CD14-positive monocyte (primary cell): ENCODE measurements around the gene CDKL5. TPM values are rescaled to one million over a fixed set of nuclear protein-coding genes. Genes with fewer than 3 reads are reported as not detected.

Source experiments
- DNase-seq, 3 donors: peaks; one replicate each; pipeline ENCODE4 v3.0.0-alpha.2; 2011 to 2022
- H2AFZ ChIP-seq: 2 replicates; pipeline ENCODE4 v1.6.0; 2012; ENCODE audit warnings: mild to moderate bottlenecking, low read depth, low read length, inconsistent platforms; ENCODE audit not compliant: insufficient read depth, poor library complexity, severe bottlenecking
- H3K27ac ChIP-seq, 2 donors: 1 replicate in 1 of 2; 2 replicates in 1 of 2; pipeline ENCODE4 v1.5.1; 2012 to 2013; ENCODE audit warnings: low read length in 2 of 2, control low read depth in 1 of 2, inconsistent platforms in 1 of 2, low read depth in 1 of 2, mild to moderate bottlenecking in 1 of 2
- H3K27me3 ChIP-seq, 2 donors: one replicate each; pipeline versions ENCODE4 v1.6.0 to v1.6.1; 2011 to 2013; ENCODE audit warnings: low read length in 2 of 2; ENCODE audit not compliant: control insufficient read depth in 2 of 2, insufficient read depth in 2 of 2
- H3K36me3 ChIP-seq, 2 donors: replicated peaks in 1 of 2; 1 replicate in 1 of 2; 2 replicates in 1 of 2; pipeline versions ENCODE4 v1.5.1 to v1.6.1; 2012 to 2013; ENCODE audit warnings: low read length in 2 of 2, control low read depth in 1 of 2, inconsistent platforms in 1 of 2, mild to moderate bottlenecking in 1 of 2; ENCODE audit not compliant: insufficient read depth in 2 of 2, control insufficient read depth in 1 of 2
- H3K4me1 ChIP-seq, 2 donors: 1 replicate in 1 of 2; 2 replicates in 1 of 2; pipeline versions ENCODE4 v1.5.1 to v1.6.1; 2012 to 2013; ENCODE audit warnings: low read length in 2 of 2, control low read depth in 1 of 2, inconsistent platforms in 1 of 2, mild to moderate bottlenecking in 1 of 2, moderate library complexity in 1 of 2; ENCODE audit not compliant: insufficient read depth in 2 of 2, control insufficient read depth in 1 of 2
- H3K4me2 ChIP-seq: replicated peaks from 2 replicates; pipeline ENCODE3; 2012; ENCODE audit warnings: low read length, moderate library complexity, mild to moderate bottlenecking; ENCODE audit not compliant: poor library complexity, severe bottlenecking; ENCODE audit errors: extremely low read depth
- H3K4me3 ChIP-seq, 3 experiments: fragments of 200-600 bp in 1 of 3; sonication (generic) in 1 of 3; replicated peaks in 1 of 3; 1 replicate in 2 of 3; 2 replicates in 1 of 3; pipeline ENCODE4 v1.5.1; 2011 to 2013; ENCODE audit warnings: low read length in 3 of 3, mild to moderate bottlenecking in 3 of 3, control low read depth in 2 of 3, low read depth in 2 of 3, inconsistent platforms in 1 of 3, moderate library complexity in 1 of 3
- H3K79me2 ChIP-seq: 2 replicates; pipeline ENCODE4 v1.6.0; 2012; ENCODE audit warnings: mild to moderate bottlenecking, control low read depth, inconsistent platforms, low read length, moderate library complexity; ENCODE audit not compliant: insufficient read depth
- H3K9ac ChIP-seq: 2 replicates; pipeline ENCODE4 v1.6.0; 2017; ENCODE audit warnings: low read length, mild to moderate bottlenecking; ENCODE audit not compliant: insufficient read depth, poor library complexity, severe bottlenecking
- H3K9me3 ChIP-seq, 2 donors: replicated peaks in 1 of 2; 1 replicate in 1 of 2; 2 replicates in 1 of 2; pipeline versions ENCODE4 v1.5.1 to v1.6.1; 2012 to 2013; ENCODE audit warnings: low read length in 2 of 2, control low read depth in 1 of 2; ENCODE audit not compliant: control insufficient read depth in 1 of 2, insufficient read depth in 1 of 2
- H4K20me1 ChIP-seq: 2 replicates; pipeline ENCODE4 v1.6.0; 2012; ENCODE audit warnings: mild to moderate bottlenecking, low read length, control low read depth, moderate library complexity; ENCODE audit not compliant: insufficient read depth
- H3K27ac Mint-ChIP-seq, 7 donors: one replicate each; pipeline ENCODE4 v1.8.0; 2020; ENCODE audit warnings: mild to moderate bottlenecking in 7 of 7, mixed read lengths in 7 of 7, moderate library complexity in 6 of 7, inconsistent platforms in 2 of 7
- H3K27me3 Mint-ChIP-seq, 3 donors: one replicate each; pipeline ENCODE4 v1.8.0; 2021 to 2022; ENCODE audit warnings: low read depth in 3 of 3, mild to moderate bottlenecking in 3 of 3, mixed read lengths in 3 of 3, moderate library complexity in 3 of 3, inconsistent platforms in 1 of 3
- H3K36me3 Mint-ChIP-seq, 2 donors: one replicate each; pipeline ENCODE4 v1.8.0; 2020; ENCODE audit warnings: mixed read lengths in 2 of 2, inconsistent platforms in 1 of 2, mild to moderate bottlenecking in 1 of 2
- H3K4me1 Mint-ChIP-seq: one replicate; pipeline ENCODE4 v1.8.0; 2020; ENCODE audit warnings: mild to moderate bottlenecking, mixed read lengths
- H3K4me3 Mint-ChIP-seq, 2 donors: one replicate each; pipeline ENCODE4 v1.8.0; 2020; ENCODE audit warnings: mild to moderate bottlenecking in 2 of 2, mixed read lengths in 2 of 2, moderate library complexity in 1 of 2
- H3K9me3 Mint-ChIP-seq, 7 donors: one replicate each; pipeline ENCODE4 v1.8.0; 2020 to 2022; ENCODE audit warnings: mixed read lengths in 7 of 7, mild to moderate bottlenecking in 6 of 7, moderate library complexity in 6 of 7, inconsistent platforms in 2 of 7
- WGBS: methylation state at CpG from one replicate; pipeline ENCODE4 v1.1.5; 2013; ENCODE audit warnings: missing lambda C conversion rate; ENCODE audit not compliant: insufficient coverage; 5-methylcytosine and 5-hydroxymethylcytosine counted together
- intact Hi-C, 2 donors: fragments of 100-400 bp; cut with micrococcal nuclease; formaldehyde crosslinking; loops; one replicate each; pipeline versions ENCODE4 v1.15.0 to v1.15.1; 2023
- polyA plus RNA-seq, 3 donors: library from polyadenylated mRNA; depleted of rRNA in 1 of 3; unstranded in 2 of 3; stranded (reverse) in 1 of 3; fragments of 300-500 nt in 2 of 3; fragments of >200 nt in 1 of 3; fragmentation: Illumina TruSeq in 2 of 3; gene quantifications; 1 replicate in 2 of 3; 2 replicates in 1 of 3; pipeline ENCODE4 v1.2.3, GENCODE V29; 2012 to 2021
- TF ChIP-seq, protein P1 (sequence below): fragments of 200-600 bp; IDR thresholded peaks from one replicate; pipeline ENCODE4 v1.8.0; 2022; ENCODE audit warnings: antibody characterized with exemption, mild to moderate bottlenecking

The CDKL5 gene
- polyA plus RNA-seq, 3 donors: 0.54 to 3.6 (median 1.4) TPM

- Histone ChIP-seq H3K79me2 (no peaks in the 10 kb centered on the region), H3K9ac (no peak overlapping the region), H3K27me3 (no peaks in the 10 kb centered on the region), H3K27ac (no peak overlapping the region), H3K36me3 (no peaks in the 10 kb centered on the region), H3K4me3 (no peak overlapping the region), H3K9me3 (no peaks in the 10 kb centered on the region), H3K4me1 (no peaks in the 10 kb centered on the region), H3K4me2 (no peak overlapping the region), H4K20me1 (no peaks in the 10 kb centered on the region), H2AFZ (no peak overlapping the region)
- no peaks in the 10 kb centered on the region for H3K36me3 Mint-ChIP-seq
- intact Hi-C loops: no loop called here
- peaks cover 6% of the 10 kb centered on the region for H3K4me1 Mint-ChIP-seq
- WGBS: 89% methylated on average over 3 of the region's 8 CpGs
- H3K9me3 Mint-ChIP-seq: peaks cover 0 to 2% (median 0%) of the 10 kb centered on the region in 7 donors
- TF ChIP-seq, protein P1, sequence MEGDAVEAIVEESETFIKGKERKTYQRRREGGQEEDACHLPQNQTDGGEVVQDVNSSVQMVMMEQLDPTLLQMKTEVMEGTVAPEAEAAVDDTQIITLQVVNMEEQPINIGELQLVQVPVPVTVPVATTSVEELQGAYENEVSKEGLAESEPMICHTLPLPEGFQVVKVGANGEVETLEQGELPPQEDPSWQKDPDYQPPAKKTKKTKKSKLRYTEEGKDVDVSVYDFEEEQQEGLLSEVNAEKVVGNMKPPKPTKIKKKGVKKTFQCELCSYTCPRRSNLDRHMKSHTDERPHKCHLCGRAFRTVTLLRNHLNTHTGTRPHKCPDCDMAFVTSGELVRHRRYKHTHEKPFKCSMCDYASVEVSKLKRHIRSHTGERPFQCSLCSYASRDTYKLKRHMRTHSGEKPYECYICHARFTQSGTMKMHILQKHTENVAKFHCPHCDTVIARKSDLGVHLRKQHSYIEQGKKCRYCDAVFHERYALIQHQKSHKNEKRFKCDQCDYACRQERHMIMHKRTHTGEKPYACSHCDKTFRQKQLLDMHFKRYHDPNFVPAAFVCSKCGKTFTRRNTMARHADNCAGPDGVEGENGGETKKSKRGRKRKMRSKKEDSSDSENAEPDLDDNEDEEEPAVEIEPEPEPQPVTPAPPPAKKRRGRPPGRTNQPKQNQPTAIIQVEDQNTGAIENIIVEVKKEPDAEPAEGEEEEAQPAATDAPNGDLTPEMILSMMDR: no peak
- no peak for DNase-seq
- no peak overlapping the region for H3K4me3 Mint-ChIP-seq
- no peak overlapping the region for H3K27ac Mint-ChIP-seq
- peaks cover 0 to 10% (median 1%) of the 10 kb centered on the region in 3 donors for H3K27me3 Mint-ChIP-seq
These were observed 18.7 kb upstream of the CDKL5 start for GRCh38 chrX:18406531-18407266.

DNA sequence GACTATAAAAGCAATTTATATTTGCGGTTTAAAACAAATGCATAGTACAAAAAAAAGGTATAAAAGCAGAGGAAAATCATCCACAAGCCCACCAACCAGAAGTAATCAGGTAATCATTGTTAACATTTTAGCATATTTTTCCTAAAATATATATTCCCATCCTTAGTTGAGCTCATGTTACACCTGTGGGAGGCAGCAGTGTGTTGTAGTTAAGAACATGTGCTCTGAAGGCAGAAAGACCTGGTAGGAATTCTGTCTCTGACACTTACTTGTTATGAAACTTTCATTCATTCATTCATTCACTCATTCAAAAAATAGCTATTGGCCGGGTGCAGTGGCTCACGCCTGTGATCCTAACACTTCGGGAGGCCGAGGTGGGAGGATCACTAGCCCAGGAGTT, 15.4 kb upstream of the CDKL5 start:
- Mint-ChIP-seq H3K4me3 (no peak overlapping the region), H3K4me1 (peaks cover 8% of the 10 kb centered on the region), H3K27ac (no peak overlapping the region), H3K36me3 (no peaks in the 10 kb centered on the region), H3K27me3 (peaks cover 0 to 16% (median 1%) of the 10 kb centered on the region in 3 donors), H3K9me3 (no peaks in the 10 kb centered on the region)
- H3K27ac ChIP-seq: no peak overlapping the region
- no peak overlapping the region for H3K9ac ChIP-seq
- no peaks in the 10 kb centered on the region for H3K36me3 ChIP-seq
- H2AFZ ChIP-seq: no peak overlapping the region
- no peak overlapping the region for H3K4me2 ChIP-seq
- H3K4me1 ChIP-seq: no peaks in the 10 kb centered on the region
- H3K27me3 ChIP-seq: no peaks in the 10 kb centered on the region
- H3K79me2 ChIP-seq: no peaks in the 10 kb centered on the region
- no peak for DNase-seq
- WGBS: no CpG with 5 or more reads among the region's 5 CpGs
- H3K9me3 ChIP-seq: no peaks in the 10 kb centered on the region
- H3K4me3 ChIP-seq: no peak overlapping the region
- no peaks in the 10 kb centered on the region for H4K20me1 ChIP-seq
- intact Hi-C loops: no loop called here
- TF ChIP-seq, protein P1: no peak
